Measurements from ENCODE around the gene LIM2.
"Not testable (repeated sequence)": the region's sequence is repeated elsewhere in the genome, so short reads cannot be mapped to it uniquely, and the experiment has no call there.

LIM2 gene, protein sequence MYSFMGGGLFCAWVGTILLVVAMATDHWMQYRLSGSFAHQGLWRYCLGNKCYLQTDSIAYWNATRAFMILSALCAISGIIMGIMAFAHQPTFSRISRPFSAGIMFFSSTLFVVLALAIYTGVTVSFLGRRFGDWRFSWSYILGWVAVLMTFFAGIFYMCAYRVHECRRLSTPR

DNA sequence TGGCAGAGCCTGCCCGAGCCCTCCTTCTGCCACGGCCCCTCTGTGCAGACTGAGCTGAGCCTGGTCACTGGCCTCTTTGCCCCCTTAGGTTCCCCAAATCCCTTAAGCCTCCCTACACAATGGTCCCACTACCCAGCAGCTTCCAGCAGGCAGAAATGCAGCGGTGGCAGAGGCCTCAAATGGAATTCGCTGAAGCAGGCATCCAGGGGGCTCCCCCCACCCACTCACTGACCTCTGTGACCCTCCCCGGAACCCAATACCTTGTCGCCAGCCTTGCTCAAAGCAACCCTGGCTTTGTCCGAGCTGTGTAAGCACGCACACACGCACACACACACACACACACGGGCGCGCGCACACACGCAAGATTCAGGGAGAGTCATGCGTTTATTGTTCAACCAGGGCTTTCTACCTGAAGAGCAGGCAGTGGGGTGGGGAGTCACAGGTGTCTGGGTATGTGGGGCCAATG lies at the start of gene LIM2:
TSS of gene LIM2 (minus strand) at position 51 of the 466 bp plus-strand sequence. CDS start 531 bp downstream, outside the sequence.
- no peak for DNase-seq

DNA sequence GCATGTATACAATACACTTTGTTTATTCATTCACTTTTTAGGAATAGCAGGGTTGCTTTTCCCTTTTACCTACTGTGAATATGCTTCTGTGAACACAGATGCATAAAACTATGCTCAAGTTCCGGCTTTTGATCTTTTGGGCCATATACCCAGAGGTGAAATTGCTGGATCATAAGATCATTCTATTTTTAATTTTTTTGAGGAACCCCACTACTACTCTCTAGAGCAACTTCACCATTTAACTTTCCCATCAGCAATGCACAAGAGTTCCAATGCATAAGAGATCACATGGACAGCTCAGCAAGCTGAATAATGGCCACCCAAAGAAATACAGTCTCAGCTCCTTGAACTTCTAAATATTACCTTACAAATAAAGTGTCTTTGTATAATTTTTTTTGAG lies 46.7 kb upstream of the LIM2 start:
- no peak for DNase-seq

DNA sequence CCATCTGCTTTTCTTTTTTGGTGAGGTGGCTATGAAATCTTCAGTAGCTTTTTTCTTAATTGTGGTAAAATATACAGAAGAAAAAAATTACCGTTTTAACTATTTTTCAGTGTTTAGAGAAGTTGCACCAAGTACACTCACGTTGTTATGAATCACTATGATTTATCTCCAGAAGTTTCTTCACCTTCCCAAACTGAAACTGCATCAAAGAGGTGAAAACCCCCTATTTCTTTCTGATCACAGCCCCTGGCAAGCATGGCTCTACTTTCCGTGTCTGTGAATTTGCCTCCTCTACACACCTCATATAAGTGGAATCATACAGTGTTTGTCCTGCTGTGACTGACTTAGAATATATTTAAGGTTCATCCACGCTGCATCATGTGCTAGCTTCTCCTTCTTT lies 45.3 kb upstream of the LIM2 start:
- no peak for DNase-seq

DNA sequence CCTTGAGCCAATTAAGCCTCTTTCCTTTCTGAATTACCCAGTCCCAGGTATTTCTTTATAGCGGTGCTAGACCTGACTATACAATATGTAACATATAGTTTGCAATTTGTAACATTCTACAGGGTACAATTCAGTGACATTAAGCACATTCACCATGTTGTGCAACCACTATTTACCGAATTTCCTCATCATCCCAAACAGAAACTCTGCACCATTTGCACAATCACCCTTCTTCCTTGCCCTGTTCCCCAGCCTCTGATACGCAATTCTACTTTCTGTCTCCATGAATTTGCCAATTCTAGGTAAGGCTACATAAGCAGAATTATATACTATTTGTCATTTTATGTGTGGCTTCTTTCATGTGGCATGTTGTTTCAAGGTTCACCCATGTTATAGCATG lies 43.4 kb upstream of the LIM2 start:
- DNase-seq: no peak

DNA sequence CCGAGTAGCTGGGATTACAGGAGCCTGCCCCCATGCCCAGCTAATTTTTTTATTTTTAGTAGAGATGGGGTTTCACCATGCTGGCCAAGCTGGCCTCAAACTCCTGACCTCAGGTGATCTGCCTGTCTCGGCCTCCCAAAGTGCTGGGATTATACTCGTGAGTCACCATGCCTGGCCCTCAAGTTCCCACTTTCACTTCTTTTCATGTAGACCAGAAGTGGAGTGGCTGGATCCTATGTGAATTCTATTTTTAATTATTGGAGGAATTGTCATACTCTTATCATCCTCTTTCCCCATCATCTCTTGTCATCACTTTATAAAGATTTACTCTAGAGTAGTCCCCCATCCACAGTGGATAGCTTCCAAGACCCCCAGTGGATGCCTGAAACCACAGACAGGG lies 42.4 kb upstream of the LIM2 start:
- DNase-seq: no peak

DNA sequence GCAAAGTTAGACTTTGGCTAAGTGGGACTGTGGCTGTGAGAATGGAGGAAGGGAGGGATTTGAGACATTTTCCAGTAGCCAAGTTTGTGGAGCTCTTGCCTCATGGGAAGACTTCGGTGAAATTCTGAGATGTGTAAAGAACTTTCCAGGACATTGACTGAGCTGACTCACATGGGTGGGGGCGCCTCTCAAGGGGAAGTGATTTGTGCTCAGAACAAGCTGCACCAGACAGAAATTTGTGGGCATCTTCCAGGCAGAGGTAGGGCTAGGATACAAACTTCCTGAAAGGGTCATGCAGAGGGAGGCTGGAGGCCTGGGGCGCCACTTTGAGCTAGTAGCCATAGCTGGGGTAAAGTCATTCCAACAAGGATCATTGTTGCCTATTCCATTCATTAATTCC lies 39.4 kb upstream of the LIM2 start:
- no peak for DNase-seq

DNA sequence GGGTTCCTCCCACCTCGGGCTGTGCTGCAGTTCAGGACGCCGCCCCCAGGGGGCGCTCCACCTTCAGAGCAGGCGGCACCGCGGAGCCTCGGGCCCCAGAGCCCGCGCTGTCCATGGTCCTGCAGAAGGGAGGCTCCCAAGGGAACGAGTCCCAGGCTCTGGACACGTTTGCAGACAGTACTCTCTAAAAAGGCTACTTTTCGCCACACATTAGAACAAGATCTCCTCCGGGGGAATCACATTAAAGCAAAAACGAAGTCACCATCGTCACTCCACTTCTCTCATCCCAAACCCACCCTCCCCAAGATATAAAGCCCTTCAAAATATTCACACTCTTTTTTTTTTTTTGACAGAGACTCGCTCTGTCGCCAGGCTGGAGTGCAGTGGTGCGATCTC lies 34.3 kb upstream of the LIM2 start:
- DNase-seq: no peak

DNA sequence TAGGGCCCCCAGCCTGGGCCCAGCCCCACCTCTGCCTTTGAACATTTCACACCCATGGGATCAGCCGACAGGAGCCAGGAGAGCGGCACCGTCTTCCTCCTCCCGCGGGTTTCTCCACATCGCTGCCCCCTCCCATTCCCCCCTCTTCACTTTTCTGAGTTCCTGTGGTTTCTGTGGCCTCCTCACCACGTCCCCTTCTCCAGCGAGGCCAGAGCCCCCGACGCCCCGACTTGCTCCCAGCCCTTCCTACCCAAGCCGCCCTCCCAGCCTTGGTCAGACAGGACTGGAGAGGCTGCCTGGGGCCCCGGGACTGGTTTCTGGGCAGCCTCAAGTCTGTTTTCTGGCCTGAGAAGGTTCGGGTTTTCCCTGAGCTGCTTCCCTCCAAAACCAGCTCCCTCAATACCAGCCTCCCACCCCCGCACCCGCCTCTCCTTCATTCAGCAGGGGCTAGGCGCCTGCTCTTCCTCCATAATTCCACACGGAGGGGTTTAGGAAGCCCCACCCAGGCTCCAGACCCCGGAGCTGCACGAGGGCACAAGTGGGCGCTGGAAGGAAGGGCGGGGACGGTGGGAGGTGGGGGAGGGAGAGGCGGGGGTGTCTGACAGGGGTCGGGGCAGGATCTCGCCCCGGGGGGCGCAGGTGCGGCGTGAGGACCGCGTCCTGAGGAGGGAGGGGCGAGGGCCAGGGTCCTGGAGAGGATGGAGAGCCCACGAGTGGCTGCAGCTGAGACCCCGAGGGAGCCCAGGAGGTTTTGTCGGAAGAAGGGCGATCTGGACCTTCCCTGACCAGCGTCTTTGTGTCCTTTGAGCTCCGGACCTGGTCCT lies 33.7 kb upstream of the LIM2 start:
- no peak for DNase-seq

DNA sequence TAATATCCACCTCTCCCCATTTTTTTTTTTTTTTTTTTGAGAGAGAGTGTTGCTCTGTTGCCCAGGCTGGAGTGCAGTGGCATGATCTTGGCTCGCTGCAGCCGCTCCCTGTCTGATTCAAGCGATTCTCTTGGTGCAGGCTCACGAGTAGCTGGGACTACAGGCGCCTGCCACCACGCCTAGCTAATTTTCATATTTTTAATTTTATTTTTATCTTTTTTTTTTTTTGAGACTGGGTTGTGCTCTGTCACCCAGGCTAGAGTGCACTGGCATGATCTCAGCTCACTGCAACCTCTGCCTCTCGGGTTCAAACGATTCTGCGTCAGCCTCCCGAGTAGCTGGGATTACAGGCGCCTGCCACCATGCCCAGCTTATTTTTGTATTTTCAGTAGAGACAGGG lies 32.7 kb upstream of the LIM2 start:
- DNase-seq: not testable (repeated sequence)

DNA sequence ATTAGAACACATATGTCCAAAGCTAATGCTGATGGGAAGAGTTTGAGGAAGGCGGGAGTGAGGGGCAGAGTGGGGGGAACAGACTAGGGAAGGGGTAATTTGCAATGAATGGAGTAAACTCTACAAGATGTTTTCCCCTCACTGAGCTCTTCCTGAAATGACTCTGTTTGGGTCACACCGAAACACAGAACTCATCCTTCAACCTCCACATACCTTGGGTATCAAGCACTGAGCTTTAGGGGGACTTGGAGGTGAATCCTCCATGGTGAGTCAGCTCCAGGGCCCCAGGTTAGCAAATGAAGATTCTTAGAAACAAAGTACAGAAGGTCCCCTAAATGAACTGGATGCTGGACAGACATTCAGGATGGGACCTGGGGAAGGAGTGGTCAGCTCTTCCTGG lies 30.9 kb upstream of the LIM2 start:
- no peak for DNase-seq

DNA sequence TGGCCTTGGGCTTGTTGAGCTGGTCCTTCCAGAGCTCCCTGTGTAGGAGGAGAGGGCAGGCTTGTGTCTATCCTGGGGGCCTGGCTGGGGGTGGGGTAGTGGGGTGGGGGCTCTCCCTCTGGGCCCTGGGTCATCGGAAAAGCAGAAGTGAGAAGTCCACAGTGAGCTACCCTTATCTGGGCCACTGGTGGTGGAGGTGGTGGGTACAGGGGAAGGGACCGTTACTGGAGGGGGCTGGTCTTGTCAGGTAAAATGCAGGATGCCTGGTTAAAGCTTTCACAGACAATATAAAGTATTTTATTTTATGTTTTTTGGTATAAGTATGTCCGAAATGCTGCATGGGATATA lies 30.0 kb upstream of the LIM2 start:
- DNase-seq: no peak

DNA sequence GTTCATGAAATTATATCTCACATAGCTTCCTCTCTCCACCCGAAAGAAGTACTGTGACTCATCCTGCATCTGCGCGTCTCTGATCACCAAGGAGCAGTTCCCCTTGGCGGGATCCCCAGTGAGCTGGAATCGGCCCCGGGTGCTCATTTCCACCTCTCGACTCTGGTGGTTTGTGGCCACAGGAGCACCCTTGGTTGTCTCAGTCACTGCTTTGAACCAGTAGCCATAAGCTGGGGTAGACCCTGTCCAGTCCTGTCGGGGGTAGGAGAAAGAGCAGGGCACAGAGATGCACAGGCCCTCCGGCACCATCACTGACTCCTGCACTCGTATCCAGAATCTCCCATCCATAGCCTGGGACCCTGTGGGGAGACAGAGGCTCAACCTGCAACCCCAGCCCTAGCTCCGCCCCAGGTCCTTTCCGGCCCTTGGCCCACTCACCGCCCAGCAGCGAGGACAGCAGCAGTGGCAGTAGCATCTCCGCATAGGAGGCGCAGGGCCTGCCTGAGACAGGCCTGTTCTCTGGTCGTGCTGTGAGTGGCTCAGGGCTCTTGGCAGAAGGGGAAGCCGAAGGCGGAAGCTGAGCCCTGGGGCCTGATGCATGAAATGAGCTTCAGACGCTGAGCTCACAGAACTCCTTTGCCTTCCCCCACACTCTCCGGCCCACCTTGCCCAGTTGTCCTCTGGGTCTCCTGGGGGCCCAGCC lies 29.5 kb upstream of the LIM2 start, which contains the start of gene SIGLEC10:
TSS of gene SIGLEC10 (minus strand) at position 536 of the 703 bp plus-strand sequence. CDS start at position 475, 61 bp downstream.
- no peak for DNase-seq

DNA sequence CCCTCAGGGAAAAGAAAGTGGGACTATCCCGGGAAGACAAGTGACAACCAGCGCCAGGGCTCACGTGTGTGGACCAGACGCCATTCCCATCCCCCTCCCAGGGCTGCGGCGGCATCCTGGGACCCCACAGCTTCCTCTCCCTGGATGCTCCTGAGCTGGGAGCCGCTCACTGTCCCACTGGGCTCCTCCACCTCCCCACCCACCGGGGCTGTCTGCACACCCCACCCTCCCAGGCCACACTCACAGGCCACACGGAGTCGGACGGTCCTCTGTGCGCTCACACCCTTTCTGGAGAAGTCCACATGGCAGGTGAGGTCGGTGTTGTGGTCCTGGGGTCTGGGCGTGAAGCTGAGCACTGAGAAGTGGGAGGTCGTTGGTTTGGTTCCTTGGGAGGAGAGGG lies 28.6 kb upstream of the LIM2 start:
- DNase-seq: not testable (repeated sequence)

DNA sequence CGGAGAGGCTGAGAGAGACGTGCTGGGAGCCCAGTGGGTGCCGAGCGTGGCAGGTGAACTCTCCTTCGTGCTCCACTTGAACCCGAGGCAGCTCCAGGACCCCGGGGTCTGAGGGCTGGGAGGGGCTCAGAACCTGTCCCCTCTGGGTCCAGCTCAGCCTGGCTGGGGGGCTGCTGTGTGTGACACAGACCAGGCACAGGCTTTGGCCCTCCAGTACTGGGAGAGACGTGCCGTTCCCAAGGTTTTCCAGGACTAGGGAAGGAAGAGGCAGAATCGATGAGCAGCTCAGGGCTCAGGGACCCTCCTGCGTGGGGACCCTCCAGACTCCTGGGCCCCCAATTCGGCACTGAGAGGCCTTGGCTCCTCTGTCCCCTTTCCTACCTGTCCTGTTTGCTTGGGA lies 27.4 kb upstream of the LIM2 start:
- no peak for DNase-seq

DNA sequence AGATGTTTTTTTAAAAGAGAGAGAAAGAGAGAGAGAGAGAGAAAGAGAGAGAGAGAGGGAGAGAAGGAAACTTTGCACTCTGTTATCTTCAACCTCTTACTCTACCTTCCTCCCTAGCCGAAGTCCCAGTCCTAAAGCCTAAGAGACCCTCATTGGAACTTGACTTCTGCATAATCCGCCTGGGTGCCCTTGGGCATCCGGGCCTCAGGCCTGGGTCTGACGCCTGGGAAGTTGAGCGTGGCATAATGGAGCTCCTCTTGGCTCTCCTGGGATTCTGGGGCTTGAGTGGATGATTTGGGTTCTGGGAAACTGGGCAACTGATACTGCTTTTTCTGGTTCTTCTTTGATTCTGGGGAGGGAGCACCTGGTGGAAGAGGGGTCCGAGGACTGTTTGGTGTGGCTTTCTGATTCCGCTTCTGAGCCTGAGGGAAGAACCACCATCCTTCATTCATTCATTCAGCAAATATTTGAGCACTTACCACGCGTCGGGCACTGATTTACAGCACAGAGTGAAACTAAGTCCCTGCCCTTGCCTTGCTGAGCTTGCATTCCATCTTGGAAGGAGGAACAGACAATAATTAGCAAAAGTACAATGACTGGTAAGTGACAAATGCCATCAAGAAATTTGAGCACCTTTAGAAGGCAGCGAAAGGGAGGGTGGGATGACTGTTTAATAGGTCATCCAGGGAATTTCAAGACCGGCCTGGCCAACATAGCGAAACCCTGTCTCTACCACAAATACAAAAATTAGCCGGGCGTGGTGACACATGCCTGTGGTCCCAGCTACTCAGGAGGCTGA lies 23.4 kb upstream of the LIM2 start:
- no peak for DNase-seq

DNA sequence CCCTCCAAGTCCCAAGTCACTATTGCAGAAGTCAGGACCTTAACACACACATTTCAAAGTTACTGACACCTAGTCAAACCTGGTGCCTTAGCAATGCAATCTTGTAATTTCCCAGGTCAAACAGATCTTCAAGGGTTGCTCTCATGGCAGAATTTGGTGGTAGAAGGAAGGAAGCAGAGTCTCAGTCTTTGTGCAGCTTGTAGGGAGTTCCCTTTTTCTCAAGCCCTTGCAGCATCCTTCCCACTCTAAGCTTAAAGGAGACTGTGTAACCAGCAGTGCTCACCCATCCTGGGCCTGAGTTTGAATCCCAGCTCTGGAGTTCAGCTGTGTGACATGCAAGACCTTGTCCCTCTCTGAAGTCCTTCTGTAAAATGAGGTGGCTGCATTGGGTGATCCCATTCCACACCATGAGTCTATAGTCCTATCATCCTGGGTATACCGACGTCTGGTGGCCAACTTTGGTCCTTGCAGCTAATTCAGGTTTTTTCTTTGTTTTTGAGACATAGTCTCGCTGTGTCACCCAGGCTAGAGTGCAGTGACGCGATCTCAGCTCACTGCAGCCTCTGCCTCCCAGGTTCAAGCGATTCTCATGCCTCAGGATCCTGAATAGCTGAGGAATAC lies 19.8 kb upstream of the LIM2 start:
- DNase-seq: no peak

DNA sequence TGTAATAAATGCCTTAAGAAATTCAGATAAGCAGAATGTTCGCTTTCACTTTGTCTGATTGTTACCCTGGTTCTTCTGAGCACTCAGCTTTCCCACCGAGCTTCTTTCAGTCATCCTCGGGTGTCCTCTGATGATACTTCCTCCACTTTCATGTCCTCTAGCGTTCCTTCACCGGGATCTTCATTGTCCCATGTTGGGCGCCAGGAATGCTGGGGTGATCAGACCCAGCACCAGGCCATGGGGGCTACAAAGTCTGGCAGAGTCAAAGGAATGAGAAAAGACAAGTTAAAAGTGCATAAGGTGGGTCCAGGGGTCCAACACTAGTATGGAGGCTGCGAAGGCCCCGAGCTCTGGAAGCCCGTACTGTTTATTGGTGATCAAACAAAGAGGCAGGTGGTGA lies 14.3 kb upstream of the LIM2 start:
- no peak for DNase-seq

DNA sequence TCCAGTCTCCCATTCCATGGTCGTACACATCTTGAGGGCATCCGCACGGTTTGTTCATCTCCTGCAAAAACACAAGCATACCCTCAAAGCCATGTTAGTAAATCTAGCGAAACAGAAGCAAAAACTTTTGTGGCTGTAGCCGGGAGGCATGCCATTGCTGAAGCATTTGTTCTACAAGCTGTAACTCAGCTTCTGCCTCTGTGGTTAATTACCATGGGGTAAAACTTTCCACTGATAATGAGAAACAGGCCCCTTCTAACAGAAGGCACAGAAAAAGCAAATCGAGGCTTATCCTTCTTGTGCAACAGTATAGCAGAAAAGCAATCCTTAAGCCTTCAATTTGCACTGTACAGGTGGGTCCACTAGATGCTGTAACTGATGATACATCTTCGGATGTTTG lies 12.2 kb upstream of the LIM2 start:
- DNase-seq: not testable (repeated sequence)

DNA sequence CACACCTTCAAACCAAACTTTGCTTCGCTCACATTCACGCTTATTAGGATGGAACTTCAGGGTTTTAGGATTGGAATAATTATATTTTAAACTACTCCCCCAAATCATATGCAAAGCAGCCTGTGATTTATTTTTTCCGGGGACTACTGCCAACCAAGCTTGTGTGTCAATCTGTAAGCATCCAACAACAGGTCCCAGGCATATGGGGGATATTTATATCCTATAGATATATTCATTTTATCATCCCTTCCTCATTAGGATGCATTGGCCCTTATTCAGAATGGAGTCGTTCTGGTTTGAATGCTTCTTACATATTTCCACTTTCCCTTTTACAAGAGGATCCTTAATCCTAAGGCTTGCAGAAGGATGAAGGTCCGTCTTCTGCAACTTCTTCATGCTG lies 11.5 kb upstream of the LIM2 start:
- DNase-seq: no peak

DNA sequence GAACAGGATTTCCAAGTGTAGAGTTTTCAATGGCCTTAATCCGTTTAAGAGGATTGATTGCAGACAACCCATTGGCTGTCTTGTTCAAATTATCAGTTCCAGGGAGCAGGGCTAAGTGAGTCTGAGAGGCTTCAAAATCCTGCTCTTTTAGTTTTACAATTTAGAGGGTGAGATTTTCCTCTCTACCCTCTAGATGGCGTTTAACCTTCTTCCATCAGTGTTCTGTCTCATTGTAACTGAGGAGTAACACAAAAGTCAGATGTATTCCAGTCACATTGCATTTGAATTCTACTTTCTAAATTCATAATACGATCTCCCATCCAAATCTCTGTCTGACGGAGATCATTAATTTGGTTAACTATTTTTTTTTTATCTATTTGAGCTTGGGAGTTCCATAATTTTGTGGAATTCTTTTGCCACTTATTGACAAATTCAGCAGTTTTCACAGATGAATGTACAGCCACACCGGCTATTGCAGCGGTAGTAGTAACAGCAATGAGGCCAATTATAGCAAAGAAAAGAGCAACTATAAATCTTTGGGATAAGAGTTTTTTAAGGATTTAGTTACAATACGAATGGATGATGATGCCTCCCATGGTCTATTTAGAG lies 10.4 kb upstream of the LIM2 start:
- no peak for DNase-seq

DNA sequence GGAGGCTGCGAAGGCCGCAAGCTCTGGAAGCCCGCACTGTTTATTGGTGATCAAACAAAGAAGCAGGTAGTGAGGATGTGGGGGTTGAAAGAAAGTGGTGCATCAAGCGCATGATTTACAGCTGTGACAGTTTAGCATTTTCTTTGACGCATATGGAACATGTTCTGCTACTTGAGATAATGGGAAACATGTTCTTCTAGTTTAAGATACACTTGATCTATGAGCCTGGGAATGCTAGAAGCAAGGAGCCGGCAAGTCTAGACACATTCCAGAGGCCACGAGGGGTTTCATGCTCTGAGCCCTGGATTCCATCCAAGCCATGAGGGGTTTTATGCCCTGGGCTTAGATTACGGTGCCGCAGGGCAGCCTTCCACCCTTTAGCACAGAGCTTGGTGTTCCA lies 9.7 kb upstream of the LIM2 start:
- not testable (repeated sequence) for DNase-seq

DNA sequence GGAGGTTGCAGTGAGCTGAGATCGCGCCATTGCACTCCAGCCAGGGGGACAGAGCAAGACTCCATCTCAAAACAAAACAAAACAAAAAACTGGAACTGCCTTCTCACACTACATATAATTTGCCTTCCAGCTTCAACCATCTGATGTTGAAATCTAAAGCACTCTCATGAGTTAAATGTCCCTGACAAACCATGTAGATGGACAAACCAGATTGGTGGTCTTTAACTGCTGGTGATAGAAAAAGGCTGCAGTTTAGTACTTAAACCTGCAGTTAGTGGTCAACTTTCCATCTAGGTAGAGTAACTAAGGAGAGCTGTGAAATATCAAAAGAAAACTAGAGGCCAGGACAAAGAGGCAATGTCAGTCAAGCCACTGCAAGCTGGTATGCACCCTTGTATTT lies 8.4 kb upstream of the LIM2 start:
- no peak for DNase-seq

All from amniotic stem cell (primary cell).